ENCODE measurements around the gene RANBP3L.
"Not testable (repeated sequence)": the region's sequence is repeated elsewhere in the genome, so short reads cannot be mapped to it uniquely, and the experiment has no call there.

The RANBP3L gene

GRCh38 chr5:36283775-36284174 is 17.9 kb downstream of the RANBP3L start:
- not testable (repeated sequence) for DNase-seq

- DNase-seq: no peak
Measured at GRCh38 chr5:36281626-36282025, 20.1 kb downstream of the RANBP3L start.

GRCh38 chr5:36279054-36279698 is 22.5 kb downstream of the RANBP3L start:
- DNase-seq: no peak

- no peak for DNase-seq
Measured at GRCh38 chr5:36277521-36278176, 24.1 kb downstream of the RANBP3L start.

GRCh38 chr5:36276864-36277263 is 24.8 kb downstream of the RANBP3L start:
- DNase-seq: no peak

- no peak for DNase-seq
Measured at GRCh38 chr5:36273809-36274526, 27.7 kb downstream of the RANBP3L start.

GRCh38 chr5:36272136-36272690 is 29.5 kb downstream of the RANBP3L start:
- no peak for DNase-seq

GRCh38 chr5:36270876-36271575 is 30.7 kb downstream of the RANBP3L start:
- DNase-seq: no peak

GRCh38 chr5:36270175-36270574 is 31.5 kb downstream of the RANBP3L start:
- DNase-seq: no peak

GRCh38 chr5:36269478-36269877 is 32.2 kb downstream of the RANBP3L start:
- no peak for DNase-seq

- no peak for DNase-seq
Measured at GRCh38 chr5:36267905-36268304, 33.8 kb downstream of the RANBP3L start.

- DNase-seq: no peak
Measured at GRCh38 chr5:36264202-36264760, 37.4 kb downstream of the RANBP3L start.

GRCh38 chr5:36261186-36261585 is 40.5 kb downstream of the RANBP3L start:
- no peak for DNase-seq

- no peak for DNase-seq
Measured at GRCh38 chr5:36253575-36253974, 48.1 kb downstream of the RANBP3L start.

GRCh38 chr5:36252722-36253365 is 48.9 kb downstream of the RANBP3L start:
- no peak for DNase-seq

- DNase-seq: no peak
Measured at GRCh38 chr5:36251218-36251617, 50.5 kb downstream of the RANBP3L start.

GRCh38 chr5:36250427-36250826 is 51.3 kb downstream of the RANBP3L start:
- DNase-seq: no peak

- no peak for DNase-seq
Measured at GRCh38 chr5:36246036-36246800, 55.5 kb downstream of the RANBP3L start.

GRCh38 chr5:36244076-36244475 is 57.6 kb downstream of the RANBP3L start:
- no peak for DNase-seq

- no peak for DNase-seq
Measured at GRCh38 chr5:36243653-36244052, 58.0 kb downstream of the RANBP3L start.
